Measurements from ENCODE around the gene MARF1.

DNA sequence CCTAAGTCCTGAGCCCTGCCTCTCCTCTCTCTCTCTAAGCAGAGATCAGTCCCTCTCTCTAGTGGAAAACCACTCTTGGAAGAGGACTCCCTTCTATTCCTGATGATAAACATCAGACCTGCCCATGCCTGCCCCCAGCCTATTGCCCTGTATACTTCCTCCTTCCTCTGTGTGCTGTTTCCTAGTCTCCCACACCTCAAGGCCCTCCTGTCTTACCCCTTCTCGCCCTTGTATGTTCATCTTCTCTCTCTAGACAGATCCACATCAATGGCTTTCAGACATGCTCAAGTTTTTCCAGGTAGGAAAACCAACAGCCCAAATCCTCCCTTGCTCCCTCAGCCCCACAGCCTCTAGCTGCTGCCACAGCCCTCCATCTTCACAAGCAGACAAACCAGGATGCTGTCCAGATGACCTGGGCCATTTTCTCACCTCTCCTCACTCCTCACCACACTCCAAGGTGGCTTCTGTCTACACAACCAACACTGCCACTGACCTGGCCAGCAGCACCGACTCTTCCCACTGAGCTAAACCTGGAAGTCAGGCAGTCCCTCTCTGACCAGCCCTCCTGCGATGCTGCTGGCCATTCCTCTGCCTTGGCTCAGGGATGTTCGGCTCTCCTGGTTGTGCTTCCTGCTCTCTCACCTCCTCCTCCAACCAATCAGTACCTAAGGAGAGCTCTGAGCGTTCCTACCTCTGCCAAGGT lies 36.3 kb downstream of the MARF1 start:
- no peak for TF ChIP-seq ZNF274 (IDR thresholded peaks at IDR 0.05; ENCODE audit: low read depth, low read length)
- no peak for TF ChIP-seq SUZ12 (IDR thresholded peaks at IDR 0.05; ENCODE audit: extremely low read depth, insufficient read depth, insufficient read length)

Data from NT2/D1 (cell line).